A673 (cell line): ENCODE data around the gene E2F3.

Experiments
- CTCF ChIP-seq: fragments of 300-800, 200-600 bp; sonication (generic); conservative IDR thresholded peaks from 2 replicates; pipeline ENCODE4 v1.5.1; 2017; ENCODE audit warnings: low read depth, mild to moderate bottlenecking, antibody characterized with exemption, low read length, moderate library complexity, mixed read lengths
- EZH2 ChIP-seq: fragments of 200-600 bp; sonication (generic); IDR thresholded peaks from 2 replicates; pipeline ENCODE4 v1.6.1; 2017; ENCODE audit warnings: borderline replicate concordance, low read depth, mild to moderate bottlenecking, mixed read lengths, antibody characterized with exemption, low read length; ENCODE audit not compliant: poor library complexity, severe bottlenecking

- no peak for TF ChIP-seq CTCF
- no peak for TF ChIP-seq EZH2
Observed at GRCh38 chr6:20367743-20368485, 33.8 kb upstream of the E2F3 start.
